ENCODE results near the gene TRH.

DNA sequence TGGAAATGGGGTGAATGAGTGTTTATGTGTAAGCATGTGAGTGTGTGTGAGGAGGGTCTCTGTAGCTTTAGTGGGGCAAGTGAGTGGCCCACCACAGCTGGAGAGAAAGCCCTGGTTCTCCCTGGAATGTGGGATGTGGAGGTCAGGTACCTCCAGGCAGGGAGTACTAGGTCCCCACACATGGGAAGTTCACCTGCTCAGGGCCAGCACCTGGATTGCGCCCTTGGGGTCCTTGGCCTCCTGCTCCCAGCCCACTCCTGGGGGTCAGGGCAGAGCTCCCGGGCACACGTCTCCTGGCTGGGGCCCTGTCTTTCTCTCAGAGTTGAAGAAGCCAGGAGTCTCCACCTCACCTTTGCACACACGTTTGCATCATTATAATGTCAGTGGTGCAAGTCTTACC, 41.0 kb upstream of the TRH start:
- TF ChIP-seq, protein P1, sequence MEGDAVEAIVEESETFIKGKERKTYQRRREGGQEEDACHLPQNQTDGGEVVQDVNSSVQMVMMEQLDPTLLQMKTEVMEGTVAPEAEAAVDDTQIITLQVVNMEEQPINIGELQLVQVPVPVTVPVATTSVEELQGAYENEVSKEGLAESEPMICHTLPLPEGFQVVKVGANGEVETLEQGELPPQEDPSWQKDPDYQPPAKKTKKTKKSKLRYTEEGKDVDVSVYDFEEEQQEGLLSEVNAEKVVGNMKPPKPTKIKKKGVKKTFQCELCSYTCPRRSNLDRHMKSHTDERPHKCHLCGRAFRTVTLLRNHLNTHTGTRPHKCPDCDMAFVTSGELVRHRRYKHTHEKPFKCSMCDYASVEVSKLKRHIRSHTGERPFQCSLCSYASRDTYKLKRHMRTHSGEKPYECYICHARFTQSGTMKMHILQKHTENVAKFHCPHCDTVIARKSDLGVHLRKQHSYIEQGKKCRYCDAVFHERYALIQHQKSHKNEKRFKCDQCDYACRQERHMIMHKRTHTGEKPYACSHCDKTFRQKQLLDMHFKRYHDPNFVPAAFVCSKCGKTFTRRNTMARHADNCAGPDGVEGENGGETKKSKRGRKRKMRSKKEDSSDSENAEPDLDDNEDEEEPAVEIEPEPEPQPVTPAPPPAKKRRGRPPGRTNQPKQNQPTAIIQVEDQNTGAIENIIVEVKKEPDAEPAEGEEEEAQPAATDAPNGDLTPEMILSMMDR (IDR thresholded peaks at IDR 0.05) = no peak
- TF ChIP-seq EP300 (IDR thresholded peaks at IDR 0.05) (no peak), POLR2A (IDR thresholded peaks at IDR 0.05) (no peak)

Data from tibial nerve (tissue), 4 donors.